Right lobe of liver (tissue), 4 donors: Measurements from ENCODE around the gene FKBP1A.

Experiments
- POLR2A ChIP-seq: fragments of 450-650 bp; IDR thresholded peaks from one replicate; pipeline ENCODE4 v1.6.1; 2017; ENCODE audit warnings: antibody characterized with exemption, mild to moderate bottlenecking
- TF ChIP-seq, protein P1 (sequence below), 4 donors: fragments of 200-600 bp in 3 of 4; fragments of 450-650 bp in 1 of 4; IDR thresholded peaks; one replicate each; pipeline versions ENCODE4 v1.5.1 to v1.8.0; 2016 to 2022; ENCODE audit warnings: antibody characterized with exemption in 4 of 4, mild to moderate bottlenecking in 2 of 4
- donor health status: DM: no; HTN: no; CAD: no.
- donor health status: DM: no; HTN: no; CAD: no.
- donor health status: DM: no; HTN: yes; CAD: no.

DNA sequence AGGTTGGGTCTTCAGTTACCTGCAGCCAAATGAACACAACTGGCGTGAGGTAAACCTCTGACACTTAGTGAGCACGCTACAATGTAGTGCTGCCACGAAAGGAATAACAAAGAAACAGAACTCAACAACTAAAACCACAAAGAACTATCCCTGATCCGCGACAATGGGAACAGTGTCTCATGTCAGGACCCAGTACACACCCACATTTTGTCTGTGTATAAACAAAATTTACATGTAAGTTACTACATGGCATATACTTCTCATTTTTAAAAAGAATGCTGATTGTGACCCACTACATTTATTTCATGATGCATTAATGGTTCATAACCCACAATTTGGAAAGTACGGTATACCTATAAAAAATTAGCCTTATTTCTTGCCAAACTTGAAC lies 14.1 kb downstream of the FKBP1A start:
- TF ChIP-seq, protein P1, sequence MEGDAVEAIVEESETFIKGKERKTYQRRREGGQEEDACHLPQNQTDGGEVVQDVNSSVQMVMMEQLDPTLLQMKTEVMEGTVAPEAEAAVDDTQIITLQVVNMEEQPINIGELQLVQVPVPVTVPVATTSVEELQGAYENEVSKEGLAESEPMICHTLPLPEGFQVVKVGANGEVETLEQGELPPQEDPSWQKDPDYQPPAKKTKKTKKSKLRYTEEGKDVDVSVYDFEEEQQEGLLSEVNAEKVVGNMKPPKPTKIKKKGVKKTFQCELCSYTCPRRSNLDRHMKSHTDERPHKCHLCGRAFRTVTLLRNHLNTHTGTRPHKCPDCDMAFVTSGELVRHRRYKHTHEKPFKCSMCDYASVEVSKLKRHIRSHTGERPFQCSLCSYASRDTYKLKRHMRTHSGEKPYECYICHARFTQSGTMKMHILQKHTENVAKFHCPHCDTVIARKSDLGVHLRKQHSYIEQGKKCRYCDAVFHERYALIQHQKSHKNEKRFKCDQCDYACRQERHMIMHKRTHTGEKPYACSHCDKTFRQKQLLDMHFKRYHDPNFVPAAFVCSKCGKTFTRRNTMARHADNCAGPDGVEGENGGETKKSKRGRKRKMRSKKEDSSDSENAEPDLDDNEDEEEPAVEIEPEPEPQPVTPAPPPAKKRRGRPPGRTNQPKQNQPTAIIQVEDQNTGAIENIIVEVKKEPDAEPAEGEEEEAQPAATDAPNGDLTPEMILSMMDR (IDR thresholded peaks at IDR 0.05): no peak
- no peak for TF ChIP-seq POLR2A
